Measurements from ENCODE around the gene CD248.
A peak's percentile ranks its signal among the peaks of the same experiment; 100 is the strongest.
"Not testable (repeated sequence)": the region's sequence is repeated elsewhere in the genome, so short reads cannot be mapped to it uniquely, and the experiment has no call there.

CD248 gene

GRCh38 chr11:66277064-66277463 is 39.8 kb downstream of the CD248 start:
- not testable (repeated sequence) for DNase-seq

DNA sequence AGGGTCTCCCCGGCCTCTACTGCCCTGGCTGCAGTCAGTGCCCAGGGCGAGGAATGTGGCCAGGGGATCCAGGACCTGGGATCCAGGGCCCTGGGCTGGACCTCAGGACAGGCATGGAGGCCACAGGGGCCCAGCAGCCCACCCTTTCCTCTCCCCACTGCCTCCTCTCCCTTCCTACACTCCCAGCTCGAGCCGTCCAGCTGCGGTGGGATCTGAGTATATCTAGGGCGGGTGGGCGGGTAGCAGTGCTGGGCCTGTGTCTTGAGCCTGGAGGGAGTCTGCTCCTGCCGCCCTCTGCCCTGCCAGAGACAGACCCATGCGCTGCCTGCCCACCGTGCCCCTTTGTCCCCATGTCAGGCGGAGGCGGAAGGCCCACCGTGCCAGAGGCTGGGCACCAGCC is 40.2 kb downstream of the CD248 start:
- DNase-seq, result not testable (repeated sequence)

DNA sequence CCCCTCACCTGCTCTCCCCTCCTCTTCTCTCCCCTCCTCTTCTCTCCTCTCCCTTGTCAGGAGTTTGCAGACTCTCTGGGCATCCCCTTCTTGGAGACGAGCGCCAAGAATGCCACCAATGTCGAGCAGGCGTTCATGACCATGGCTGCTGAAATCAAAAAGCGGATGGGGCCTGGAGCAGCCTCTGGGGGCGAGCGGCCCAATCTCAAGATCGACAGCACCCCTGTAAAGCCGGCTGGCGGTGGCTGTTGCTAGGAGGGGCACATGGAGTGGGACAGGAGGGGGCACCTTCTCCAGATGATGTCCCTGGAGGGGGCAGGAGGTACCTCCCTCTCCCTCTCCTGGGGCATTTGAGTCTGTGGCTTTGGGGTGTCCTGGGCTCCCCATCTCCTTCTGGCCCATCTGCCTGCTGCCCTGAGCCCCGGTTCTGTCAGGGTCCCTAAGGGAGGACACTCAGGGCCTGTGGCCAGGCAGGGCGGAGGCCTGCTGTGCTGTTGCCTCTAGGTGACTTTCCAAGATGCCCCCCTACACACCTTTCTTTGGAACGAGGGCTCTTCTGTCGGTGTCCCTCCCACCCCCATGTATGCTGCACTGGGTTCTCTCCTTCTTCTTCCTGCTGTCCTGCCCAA is 40.7 kb downstream of the CD248 start:
- no peak for DNase-seq

DNA sequence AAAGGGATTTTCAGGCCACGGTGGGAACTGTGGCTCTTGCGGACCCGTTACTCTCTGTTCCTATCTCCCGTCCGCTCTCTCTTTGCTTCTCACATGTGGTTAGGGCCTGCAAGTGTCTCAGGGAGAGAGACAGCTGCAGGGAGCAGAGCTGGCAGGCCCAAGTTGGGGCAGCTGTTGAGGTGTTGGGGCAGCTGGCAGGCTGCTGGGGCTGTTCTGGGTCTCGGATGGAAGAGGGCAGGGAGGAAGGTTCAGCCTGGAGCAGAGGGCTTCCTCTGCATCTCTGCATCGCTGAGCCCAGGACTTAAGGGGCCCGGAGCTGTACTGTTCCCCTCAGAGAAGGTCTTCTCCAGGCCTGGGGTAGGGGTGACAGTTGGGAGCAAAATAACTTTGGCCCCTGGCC is 41.4 kb downstream of the CD248 start:
- DNase-seq, result no peak

DNA sequence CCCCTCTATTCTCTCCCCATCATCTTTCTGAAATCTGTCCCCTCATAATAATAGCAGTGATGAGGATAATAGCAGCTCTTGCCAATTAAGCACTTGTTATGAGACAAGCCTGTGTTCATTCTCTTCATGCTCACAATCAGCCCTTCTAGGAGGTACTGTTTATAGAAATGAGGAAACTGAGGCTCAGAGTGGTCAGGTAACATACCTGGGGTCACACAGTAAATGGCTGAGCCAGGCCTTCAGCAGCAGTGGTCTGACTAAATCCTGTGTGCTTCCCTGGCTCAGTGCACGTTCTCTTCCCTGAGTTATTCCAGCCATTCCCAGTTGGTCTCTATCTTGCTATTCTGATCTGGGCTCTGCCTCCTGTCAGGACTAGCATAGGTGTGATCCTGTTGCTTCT is 42.6 kb downstream of the CD248 start:
- no peak for DNase-seq

GRCh38 chr11:66272596-66272995 is 44.2 kb downstream of the CD248 start:
- no peak for DNase-seq

- DNase-seq, result no peak
Measured at GRCh38 chr11:66271816-66272215, 45.0 kb downstream of the CD248 start.

DNA sequence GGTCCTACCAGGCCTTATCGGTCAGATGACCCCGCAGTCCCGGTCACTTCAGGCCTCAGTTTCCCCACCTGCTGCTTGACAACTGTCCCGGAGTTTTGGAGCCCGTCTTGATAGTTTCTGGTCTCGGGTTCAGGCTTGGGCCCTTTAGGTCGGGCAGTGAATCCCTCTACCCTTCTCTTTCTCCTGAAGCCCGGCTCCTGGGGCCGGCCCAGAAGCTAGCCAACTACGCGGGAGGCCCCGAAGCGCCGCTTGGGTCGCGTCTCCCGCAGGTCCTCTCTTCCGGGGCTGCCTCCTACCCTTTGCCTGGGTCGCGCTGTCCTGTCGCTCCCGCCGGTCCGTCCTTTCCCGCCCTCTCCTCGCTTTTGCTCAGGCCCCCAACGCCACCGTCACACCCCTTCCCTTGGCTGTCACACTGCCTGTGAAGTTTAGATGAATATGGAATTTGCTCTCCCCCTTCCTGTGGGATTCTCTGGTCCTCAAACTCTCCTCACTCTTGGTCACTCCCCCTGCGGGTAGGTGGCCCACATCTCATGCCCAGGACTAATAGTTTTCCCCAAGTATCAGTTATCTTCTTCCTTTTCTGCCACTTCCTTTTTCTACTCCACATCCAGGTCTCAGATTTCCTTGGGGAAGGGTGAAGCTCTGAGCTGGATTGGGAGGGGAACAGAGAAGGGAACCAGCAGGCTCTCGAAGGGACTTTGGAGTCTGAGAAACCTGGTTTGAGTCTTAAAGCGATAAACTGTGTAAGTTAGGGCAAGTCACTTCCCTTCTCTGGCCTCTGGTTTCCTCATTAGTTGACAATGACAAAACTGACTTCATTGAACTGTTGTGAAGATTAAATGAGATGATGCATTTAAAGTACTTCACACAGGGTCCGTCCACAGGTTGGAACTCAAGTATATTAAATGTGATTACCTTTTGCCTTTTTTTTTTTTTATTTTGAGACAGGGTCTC is 47.6 kb downstream of the CD248 start:
- DNase-seq, result peak in 2 of 51 donors; percentile 56 to 77

- peak; percentile 95 to 100 (median 99) for DNase-seq
Measured at GRCh38 chr11:66268244-66268951, 48.4 kb downstream of the CD248 start, which contains the start of gene RAB1B. Gene RAB1B (plus strand): TSS chr11:66268639. CDS start chr11:66268680, 41 bp downstream.

GRCh38 chr11:66267379-66268243 is 49.2 kb downstream of the CD248 start:
- DNase-seq, result peak; percentile 64 to 95 (median 86)

DNA sequence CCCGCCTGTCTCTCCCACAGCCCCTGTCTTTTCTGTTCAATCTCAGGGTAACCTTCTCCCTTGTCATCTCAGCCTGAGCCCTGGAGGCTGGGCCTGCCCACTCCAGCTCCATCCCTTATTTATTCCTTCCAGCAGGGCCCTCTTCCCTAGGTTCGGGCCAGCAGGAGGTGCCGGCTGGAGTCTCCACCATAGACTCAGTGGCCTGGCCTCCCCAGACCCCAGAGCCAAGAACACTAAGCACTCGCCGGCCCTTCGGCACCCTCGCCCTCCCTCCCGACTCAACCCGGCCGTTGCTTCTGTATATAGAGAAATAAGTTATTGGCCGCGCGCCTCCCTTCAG is 49.8 kb downstream of the CD248 start:
- DNase-seq, result no peak

- DNase-seq, result no peak
Measured at GRCh38 chr11:66266378-66267038, 50.3 kb downstream of the CD248 start.

GRCh38 chr11:66265531-66266377 is 51.1 kb downstream of the CD248 start:
- DNase-seq, result no peak

- no peak for DNase-seq
Measured at GRCh38 chr11:66264914-66265313, 51.9 kb downstream of the CD248 start.
